Measurements from ENCODE around the gene IL21R. TPM values are rescaled to one million over a fixed set of nuclear protein-coding genes. Genes with fewer than 3 reads are reported as not detected.
A peak's percentile ranks its signal among the peaks of the same experiment; 100 is the strongest.

Gene IL21R
- total and polyA plus RNA-seq, 2 donors (not counting 1 experiment from before 2014, with no cell fraction given), result 28.5 to 32.1 TPM

- ChIA-PET POLR2A (interaction anchor here (0.6 kb wide), 2 partner anchors 10 to 239 kb away, joined by 3 to 8 read pairs; no protein-coding TSS in a partner anchor), CTCF (interaction anchor here (1.3 to 2.9 kb wide), 2 partner anchors 13 to 21 kb away, joined by 7 to 15 read pairs; no protein-coding TSS in a partner anchor)
- H4K20me1 ChIP-seq (ENCODE audit: control insufficient read depth, insufficient read depth, low read length, poor library complexity, severe bottlenecking), result no peaks in the 10 kb centered on the region
- peaks cover 27% of the 10 kb centered on the region for H3K4me1 Mint-ChIP-seq
- no peak overlapping the region for H3K4me3 Mint-ChIP-seq
- H3K4me1 ChIP-seq (ENCODE audit: control insufficient read depth in 2 of 2, insufficient read depth in 2 of 2, low read length in 2 of 2), result peaks cover 27 to 45% of the 10 kb centered on the region in 2 donors
- H3K9ac ChIP-seq (ENCODE audit: low read length), result no peak overlapping the region
- intact Hi-C loops (cut with micrococcal nuclease), result no loop called here
- WGBS (ENCODE audit: insufficient coverage), result no CpG with 5 or more reads among the region's 1 CpG
- no peak for TF ChIP-seq EZH2 (IDR thresholded peaks at IDR 0.05; ENCODE audit: borderline replicate concordance, insufficient read depth, low read depth, low read length, poor library complexity, severe bottlenecking)
- DNase-seq, result no peak
- peaks cover 13% of the 10 kb centered on the region for H3K9me3 Mint-ChIP-seq (ENCODE audit: insufficient read depth)
- H3K4me3 ChIP-seq (ENCODE audit: control extremely low read depth in 1 of 5, extremely low read depth in 1 of 5, insufficient read depth in 1 of 5, low read depth in 2 of 5, low read length in 4 of 5), result no peak overlapping the region
- H3K27ac Mint-ChIP-seq, result no peak overlapping the region
- no peaks in the 10 kb centered on the region for H3K27me3 Mint-ChIP-seq
- H3K27ac ChIP-seq (ENCODE audit: low read length in 2 of 2), result no peak overlapping the region
- no peaks in the 10 kb centered on the region for H3K36me3 ChIP-seq (replicated peaks in 1 of 2; ENCODE audit: control extremely low read depth in 1 of 2, control insufficient read depth in 1 of 2, extremely low read depth in 1 of 2, insufficient read depth in 2 of 2, low read length in 1 of 2)
- H2AFZ ChIP-seq (ENCODE audit: insufficient read depth, low read depth, low read length, poor library complexity, severe bottlenecking), result no peak overlapping the region
- ATAC-seq (ENCODE audit: low read depth), result no peak
- H3K79me2 ChIP-seq (ENCODE audit: control insufficient read depth, insufficient read depth, low read length), result no peaks in the 10 kb centered on the region
- peaks cover 0 to 3% (median 0%) of the 10 kb centered on the region in 4 experiments for H3K27me3 ChIP-seq (replicated peaks in 1 of 4; ENCODE audit: control extremely low read depth in 1 of 4, control insufficient read depth in 3 of 4, insufficient read depth in 4 of 4, low read length in 3 of 4)
- peaks cover 3 to 40% (median 31%) of the 10 kb centered on the region in 3 donors for H3K9me3 ChIP-seq (ENCODE audit: control extremely low read depth in 1 of 3, control insufficient read depth in 2 of 3, insufficient read depth in 1 of 3, low read length in 2 of 3)
- H3K4me2 ChIP-seq (replicated peaks; ENCODE audit: low read depth, low read length, poor library complexity, severe bottlenecking), result no peak overlapping the region
Observed at GRCh38 chr16:27387724-27388123, 14.2 kb upstream of the IL21R start.

GRCh38 chr16:27389272-27389961, 12.6 kb upstream of the IL21R start:
- intact Hi-C loops (cut with micrococcal nuclease), result no loop called here
- Histone ChIP-seq H2AFZ (ENCODE audit: insufficient read depth, low read depth, low read length, poor library complexity, severe bottlenecking) (no peak overlapping the region), H3K27ac (ENCODE audit: low read length in 2 of 2) (no peak overlapping the region), H3K27me3 (replicated peaks in 1 of 4; ENCODE audit: control extremely low read depth in 1 of 4, control insufficient read depth in 3 of 4, insufficient read depth in 4 of 4, low read length in 3 of 4) (peaks cover 0 to 3% (median 0%) of the 10 kb centered on the region in 4 experiments), H4K20me1 (ENCODE audit: control insufficient read depth, insufficient read depth, low read length, poor library complexity, severe bottlenecking) (no peaks in the 10 kb centered on the region), H3K4me1 (ENCODE audit: control insufficient read depth in 2 of 2, insufficient read depth in 2 of 2, low read length in 2 of 2) (peaks cover 12 to 28% of the 10 kb centered on the region in 2 donors), H3K4me2 (replicated peaks; ENCODE audit: low read depth, low read length, poor library complexity, severe bottlenecking) (no peak overlapping the region), H3K9me3 (ENCODE audit: control extremely low read depth in 1 of 3, control insufficient read depth in 2 of 3, insufficient read depth in 1 of 3, low read length in 2 of 3) (peaks cover 6 to 41% (median 30%) of the 10 kb centered on the region in 3 donors), H3K4me3 (ENCODE audit: control extremely low read depth in 1 of 5, extremely low read depth in 1 of 5, insufficient read depth in 1 of 5, low read depth in 2 of 5, low read length in 4 of 5) (no peak overlapping the region), H3K79me2 (ENCODE audit: control insufficient read depth, insufficient read depth, low read length) (no peaks in the 10 kb centered on the region), H3K9ac (ENCODE audit: low read length) (no peak overlapping the region), H3K36me3 (replicated peaks in 1 of 2; ENCODE audit: control extremely low read depth in 1 of 2, control insufficient read depth in 1 of 2, extremely low read depth in 1 of 2, insufficient read depth in 2 of 2, low read length in 1 of 2) (no peaks in the 10 kb centered on the region)
- H3K27me3 Mint-ChIP-seq, result no peaks in the 10 kb centered on the region
- 100% methylated on average over 1 of the region's 8 CpGs for WGBS (ENCODE audit: insufficient coverage)
- TF ChIP-seq EZH2 (IDR thresholded peaks at IDR 0.05; ENCODE audit: borderline replicate concordance, insufficient read depth, low read depth, low read length, poor library complexity, severe bottlenecking) (no peak), CTCF (IDR thresholded peaks at IDR 0.05) (no peak)
- ATAC-seq (ENCODE audit: low read depth) (no peak), DNase-seq (peak; percentile 24)
- peak overlapping the region; percentile 58 for H3K27ac Mint-ChIP-seq
- peaks cover 14% of the 10 kb centered on the region for H3K4me1 Mint-ChIP-seq
- CTCF ChIA-PET, result no interaction called here
- H3K9me3 Mint-ChIP-seq (ENCODE audit: insufficient read depth), result peaks cover 24% of the 10 kb centered on the region
- POLR2A ChIA-PET, result interaction anchor here (0.7 kb wide), 1 partner anchor 15 kb away, joined by 3 read pairs; no protein-coding TSS in a partner anchor
- H3K4me3 Mint-ChIP-seq, result no peak overlapping the region
